Activated CD8-positive, alpha-beta memory T cell treated with anti-CD3 and anti-CD28 coated beads, Interleukin-2, amount 50 U/mL, for 24 hours (primary cell): ENCODE measurements around the gene COL1A1.

Experiments
- DNase-seq: peaks from one replicate; pipeline ENCODE4 v3.0.0-alpha.2; 2020; ENCODE audit errors: extremely low read depth

Gene COL1A1

GRCh38 chr17:50199803-50200456 is 1.5 kb downstream of the COL1A1 start:
- peak; percentile 21 for DNase-seq

DNA sequence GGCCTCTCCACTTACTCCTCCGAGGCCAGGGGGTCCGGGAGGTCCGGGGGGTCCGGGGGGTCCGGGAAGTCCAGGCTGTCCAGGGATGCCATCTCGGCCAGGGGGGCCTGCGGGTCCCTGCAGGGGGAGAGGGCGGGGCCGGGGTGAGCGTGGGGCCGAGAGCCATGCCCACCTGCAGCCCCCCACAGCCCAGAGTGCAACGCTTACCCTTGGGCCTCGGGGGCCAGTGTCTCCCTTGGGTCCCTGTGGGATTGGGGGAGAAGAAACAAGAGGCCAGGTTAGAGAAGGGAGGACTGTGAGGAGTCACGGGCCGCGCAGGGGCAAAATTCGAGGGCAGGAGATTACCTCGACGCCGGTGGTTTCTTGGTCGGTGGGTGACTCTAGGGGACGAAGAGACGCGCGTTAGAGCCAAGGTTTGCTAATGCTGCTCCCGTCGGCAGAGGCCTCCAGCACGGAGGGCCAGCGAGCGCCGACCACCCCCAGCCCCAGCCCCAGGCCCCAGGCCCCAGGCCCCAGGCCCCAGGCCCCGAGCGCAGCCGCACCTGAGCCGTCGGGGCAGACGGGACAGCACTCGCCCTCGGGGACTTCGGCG is 2.1 kb downstream of the COL1A1 start:
- no peak for DNase-seq

DNA sequence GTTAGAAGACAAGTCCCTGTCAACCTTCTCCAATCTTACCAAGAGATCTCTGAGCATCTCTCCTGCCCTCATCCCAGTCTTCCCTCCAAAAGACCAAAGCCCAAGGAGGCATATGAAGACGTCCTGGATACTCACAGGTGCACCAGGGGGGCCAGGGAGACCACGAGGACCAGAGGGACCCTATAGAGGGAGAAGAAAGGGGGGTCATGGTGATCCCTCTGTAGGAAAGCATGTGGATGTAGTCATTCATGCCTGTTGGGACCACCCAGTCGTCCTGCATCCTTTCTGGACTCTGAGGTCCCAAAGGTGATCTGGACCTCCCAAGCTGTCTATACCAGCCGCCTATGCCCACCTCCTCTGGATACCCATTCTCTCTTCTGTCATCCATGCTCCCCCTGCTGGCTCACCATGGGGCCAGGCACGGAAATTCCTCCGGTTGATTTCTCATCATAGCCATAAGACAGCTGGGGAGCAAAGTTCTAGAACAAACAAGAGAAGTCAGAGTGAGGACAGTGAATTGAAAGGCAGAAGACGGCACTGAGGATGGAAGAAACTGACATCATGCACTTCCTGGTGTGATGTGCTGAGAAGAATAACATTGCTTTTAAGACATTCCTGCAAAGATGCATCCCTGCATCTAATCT is 3.3 kb downstream of the COL1A1 start:
- no peak for DNase-seq

DNA sequence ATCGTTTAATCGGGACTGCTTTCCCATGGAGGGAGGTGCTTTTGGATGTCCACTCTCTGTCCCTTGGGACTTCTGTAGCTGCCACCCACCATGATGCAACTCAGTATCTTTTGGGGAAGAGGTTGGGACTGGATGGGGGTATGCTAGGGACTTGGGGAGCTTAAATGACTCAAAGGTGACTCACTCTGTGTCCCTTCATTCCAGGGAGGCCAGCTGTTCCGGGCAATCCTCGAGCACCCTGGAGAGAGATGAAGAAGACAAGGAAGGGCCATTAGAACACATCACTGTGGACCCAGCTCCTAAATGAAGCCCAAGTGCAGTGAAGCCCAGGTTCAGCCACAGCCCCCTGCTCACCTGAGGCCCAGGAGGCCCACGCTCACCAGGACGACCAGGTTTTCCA is 4.6 kb downstream of the COL1A1 start:
- no peak for DNase-seq

DNA sequence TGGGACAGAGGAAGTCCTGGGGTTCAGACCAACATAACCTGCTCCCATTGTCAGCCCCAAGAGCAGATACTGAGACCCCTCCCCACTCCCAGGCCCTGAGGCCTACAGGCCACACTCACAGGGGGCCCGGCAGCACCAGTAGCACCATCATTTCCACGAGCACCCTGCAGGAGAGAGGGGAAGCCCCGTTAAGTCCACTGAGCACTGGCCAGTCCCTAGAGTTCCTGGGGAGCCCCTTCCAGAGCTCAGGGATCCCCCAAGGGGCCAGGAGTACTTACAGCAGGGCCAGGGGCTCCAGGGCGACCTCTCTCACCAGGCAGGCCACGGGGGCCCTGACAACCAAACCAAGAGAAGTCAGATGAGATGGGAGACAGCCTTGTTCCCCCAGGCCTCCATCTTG is 5.4 kb downstream of the COL1A1 start:
- no peak for DNase-seq

DNA sequence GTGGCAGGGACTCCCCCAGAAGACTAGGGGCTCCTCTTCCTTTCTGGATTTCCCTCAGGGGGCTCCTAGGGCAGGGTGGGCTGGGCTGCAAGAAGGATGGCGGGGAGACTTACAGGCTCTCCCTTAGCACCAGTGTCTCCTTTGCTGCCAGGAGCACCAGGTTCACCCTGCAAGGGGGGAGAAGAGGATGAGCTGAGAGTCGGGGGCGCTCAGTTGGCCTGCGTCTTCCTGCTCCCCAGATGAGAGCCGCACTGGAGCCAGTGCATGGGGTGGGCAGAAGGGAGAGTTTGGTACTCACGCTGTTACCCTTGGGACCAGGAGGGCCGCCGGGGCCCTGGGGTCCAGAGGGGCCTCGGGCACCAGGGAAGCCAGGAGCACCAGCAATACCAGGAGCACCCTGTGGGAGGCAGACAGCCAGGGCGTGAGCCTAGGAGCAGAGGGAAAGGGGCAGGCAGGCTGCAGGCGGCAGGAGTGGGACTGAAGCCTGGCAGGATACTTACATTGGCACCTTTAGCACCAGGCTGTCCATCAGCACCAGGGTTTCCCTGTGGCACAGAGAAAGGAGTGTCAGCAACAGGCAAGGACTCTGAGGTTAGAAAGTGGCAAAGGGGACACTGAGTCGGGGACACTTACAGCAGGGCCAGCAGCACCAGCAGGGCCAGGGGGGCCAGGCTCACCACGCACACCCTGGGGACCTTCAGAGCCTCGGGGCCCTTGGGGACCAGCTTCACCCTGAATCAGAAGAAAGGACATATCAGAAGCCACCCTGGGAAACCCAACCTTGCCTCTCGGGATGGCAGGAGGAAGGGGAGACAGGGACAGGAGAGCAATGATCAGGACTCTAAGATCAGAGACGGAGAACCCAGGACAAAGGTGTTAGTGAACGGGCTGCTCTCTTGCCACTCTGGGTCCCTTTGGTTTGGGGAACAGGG is 6.2 kb downstream of the COL1A1 start:
- no peak for DNase-seq

- no peak for DNase-seq
Observed at GRCh38 chr17:50194140-50194933, 7.1 kb downstream of the COL1A1 start.

DNA sequence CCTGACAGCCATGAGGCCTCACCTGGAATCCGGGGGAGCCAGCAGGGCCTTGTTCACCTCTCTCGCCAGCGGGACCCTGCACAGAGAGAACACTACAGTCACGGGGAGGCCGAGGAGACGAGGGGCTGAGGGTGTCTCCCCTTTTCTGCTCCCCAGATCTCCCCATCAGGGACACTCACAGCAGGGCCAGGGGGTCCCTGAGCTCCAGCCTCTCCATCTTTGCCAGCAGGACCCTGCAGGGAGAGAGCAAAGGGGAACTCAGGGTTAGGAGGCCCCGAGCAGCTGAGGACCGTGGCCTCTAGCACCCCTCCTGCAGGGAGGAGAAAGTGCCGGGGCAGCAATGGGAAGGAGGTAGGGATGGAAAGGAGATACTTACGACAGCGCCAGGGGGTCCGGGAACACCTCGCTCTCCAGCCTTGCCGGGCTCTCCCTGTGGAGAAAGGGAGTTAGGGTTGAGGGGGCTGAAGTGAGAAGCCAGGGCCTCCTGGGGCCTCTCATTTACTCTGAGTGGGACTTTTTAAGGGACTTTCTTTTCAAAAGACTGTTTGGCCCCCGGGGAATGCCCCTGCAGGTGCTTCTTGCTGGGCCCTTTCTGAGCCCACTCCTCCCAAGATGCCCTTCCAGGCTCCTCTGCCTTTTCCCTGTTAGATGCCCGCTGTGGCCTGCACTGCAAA is 8.7 kb downstream of the COL1A1 start:
- no peak for DNase-seq

GRCh38 chr17:50192144-50192617 is 9.2 kb downstream of the COL1A1 start:
- no peak for DNase-seq

GRCh38 chr17:50191359-50192143 is 9.9 kb downstream of the COL1A1 start:
- no peak for DNase-seq

DNA sequence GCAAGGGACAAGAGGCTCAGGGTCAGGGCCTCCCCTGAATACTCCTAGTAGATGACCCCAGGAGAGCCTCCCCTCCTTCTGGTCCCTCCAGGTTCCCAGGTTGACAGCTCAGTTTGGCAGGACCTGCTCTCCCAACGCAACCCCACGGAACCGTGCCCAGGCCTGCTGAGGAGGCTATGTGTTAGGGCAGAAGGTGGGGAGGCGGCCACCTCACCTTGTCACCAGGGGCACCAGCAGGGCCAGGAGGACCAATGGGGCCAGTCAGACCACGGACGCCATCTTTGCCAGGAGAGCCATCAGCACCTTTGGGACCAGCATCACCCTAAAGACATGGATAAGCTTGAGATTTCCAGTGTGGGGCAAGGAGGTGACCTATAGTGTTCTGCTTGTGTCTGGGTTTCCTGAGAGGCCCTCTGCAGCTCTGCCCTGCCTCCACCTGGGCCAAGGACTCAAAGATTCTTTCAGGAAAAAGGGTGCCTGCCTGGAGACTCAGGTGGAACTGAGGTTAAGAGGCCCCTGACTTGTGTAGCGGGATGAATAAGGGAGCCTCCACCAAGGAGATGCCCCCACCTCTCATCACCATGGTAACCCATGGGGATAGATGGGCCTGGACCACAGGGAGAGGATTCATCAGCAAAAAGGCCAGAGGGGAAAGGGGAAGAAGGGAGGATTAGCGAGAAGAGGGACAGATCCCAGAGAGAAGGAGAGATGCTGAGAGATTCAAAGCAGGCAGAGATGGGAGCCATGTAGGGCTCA is 10.7 kb downstream of the COL1A1 start:
- DNase-seq: no peak

DNA sequence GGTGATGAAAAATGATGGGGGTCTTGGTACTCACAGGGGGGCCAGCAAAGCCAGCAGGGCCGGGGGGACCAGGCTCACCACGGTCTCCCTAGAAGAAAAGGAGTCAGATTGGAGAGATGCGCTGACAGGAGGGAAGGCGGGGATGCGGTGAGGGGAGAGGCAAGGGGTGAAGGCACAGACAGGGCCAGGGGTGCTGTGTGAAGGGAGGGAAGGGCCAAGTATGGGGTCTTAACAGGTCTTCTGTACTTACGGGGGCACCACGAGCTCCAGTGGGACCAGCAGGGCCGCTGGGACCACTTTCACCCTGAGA is 11.2 kb downstream of the COL1A1 start:
- DNase-seq: no peak

- DNase-seq: no peak
Observed at GRCh38 chr17:50189550-50190292, 11.7 kb downstream of the COL1A1 start.

DNA sequence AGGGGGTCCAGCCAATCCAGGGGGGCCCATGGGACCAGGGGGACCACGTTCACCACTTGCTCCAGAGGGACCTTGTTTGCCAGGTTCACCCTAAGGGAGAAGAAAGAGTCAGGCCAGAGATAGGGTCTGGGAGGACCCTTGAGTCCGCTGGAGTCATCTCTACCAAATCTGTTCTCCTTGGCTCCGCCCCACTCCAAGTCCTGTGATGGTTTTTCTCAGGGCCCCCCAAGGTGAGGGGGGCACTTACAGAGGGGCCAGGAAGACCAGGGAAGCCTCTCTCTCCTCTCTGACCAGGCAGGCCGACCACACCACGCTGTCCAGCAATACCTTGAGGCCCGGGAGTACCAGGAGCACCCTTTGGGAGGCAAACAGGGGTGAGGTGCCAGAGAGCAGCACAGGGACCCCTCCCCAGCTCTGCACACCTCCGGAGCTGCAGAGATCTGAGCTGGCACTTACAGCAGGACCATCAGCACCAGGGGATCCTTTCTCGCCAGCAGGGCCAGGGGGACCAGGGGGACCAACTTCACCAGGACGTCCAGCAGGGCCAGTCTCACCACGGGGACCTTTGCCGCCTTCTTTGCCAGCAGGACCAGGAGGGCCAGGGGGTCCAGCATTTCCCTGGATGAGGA is 12.4 kb downstream of the COL1A1 start:
- DNase-seq: no peak

DNA sequence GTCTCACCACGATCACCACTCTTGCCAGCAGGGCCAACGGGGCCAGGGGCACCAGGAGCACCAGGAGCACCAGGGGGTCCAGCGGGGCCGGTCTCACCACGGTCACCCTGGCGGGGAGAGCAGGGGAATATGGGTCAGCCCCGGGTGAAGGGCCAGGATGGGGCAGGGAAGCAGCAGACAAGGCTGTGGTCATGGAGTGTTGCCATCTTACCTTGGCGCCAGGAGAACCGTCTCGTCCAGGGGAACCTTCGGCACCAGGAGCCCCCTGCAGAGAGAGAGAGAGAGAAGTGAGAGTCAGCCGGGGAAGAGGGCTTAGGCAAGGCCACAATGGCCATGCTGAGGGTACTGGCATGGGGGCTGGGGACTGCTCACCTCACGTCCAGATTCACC is 12.9 kb downstream of the COL1A1 start:
- no peak for DNase-seq

GRCh38 chr17:50187751-50188530 is 13.5 kb downstream of the COL1A1 start:
- DNase-seq: no peak

- DNase-seq: no peak
Observed at GRCh38 chr17:50187394-50187725, 14.1 kb downstream of the COL1A1 start.
